HUES64 (cell line): ENCODE results near the gene PLOD3.

Experiments used
- H3K27ac ChIP-seq: 2 replicates; pipeline ENCODE4 v1.7.0; 2013; ENCODE audit warnings: low read depth, low read length, inconsistent platforms
- H3K27me3 ChIP-seq: 2 replicates; pipeline ENCODE4 v1.6.1; 2013; ENCODE audit warnings: mild to moderate bottlenecking, low read length; ENCODE audit not compliant: insufficient read depth
- H3K36me3 ChIP-seq: 2 replicates; pipeline ENCODE4 v1.6.1; 2013; ENCODE audit warnings: mild to moderate bottlenecking, low read length; ENCODE audit not compliant: insufficient read depth
- H3K4me1 ChIP-seq: 2 replicates; pipeline ENCODE4 v1.6.1; 2013; ENCODE audit warnings: mild to moderate bottlenecking, low read length, moderate library complexity; ENCODE audit not compliant: insufficient read depth
- H3K4me3 ChIP-seq: 2 replicates; pipeline ENCODE4 v1.5.1; 2013; ENCODE audit warnings: mild to moderate bottlenecking, low read length, moderate library complexity
- H3K9ac ChIP-seq: 2 replicates; pipeline ENCODE4 v1.6.1; 2013; ENCODE audit warnings: mild to moderate bottlenecking, low read depth, low read length
- H3K9me3 ChIP-seq: 2 replicates; pipeline ENCODE4 v1.6.1; 2013; ENCODE audit warnings: low read depth, low read length; ENCODE audit not compliant: insufficient read depth
- whole genome bisulfite sequencing: fragments of 150-250, 120-280 bp; methylation state at CpG from one replicate; pipeline ENCODE4 v1.1.7; 2013; ENCODE audit warnings: missing lambda C conversion rate; 5-methylcytosine and 5-hydroxymethylcytosine counted together

The PLOD3 gene

GRCh38 chr7:101245147-101245668, 27.8 kb upstream of the PLOD3 start:
- no peaks in the 10 kb centered on the region for H3K9me3 ChIP-seq
- H3K27ac ChIP-seq, result peak overlapping the region; percentile 50
- H3K36me3 ChIP-seq, result peaks cover 11% of the 10 kb centered on the region
- no peaks in the 10 kb centered on the region for H3K27me3 ChIP-seq
- H3K4me1 ChIP-seq, result peaks cover 5% of the 10 kb centered on the region; the same call in 1 of the 2 replicates
- H3K4me3 ChIP-seq, result peak overlapping the region; percentile 84
- WGBS, result 52% methylated on average over 32 of the region's 32 CpGs
- H3K9ac ChIP-seq, result peak overlapping the region; percentile 43

GRCh38 chr7:101244375-101245146, 27.2 kb upstream of the PLOD3 start, which contains the start of gene FIS1:
FIS1 (minus strand) TSS chr7:101245081; CDS start chr7:101245004, 77 bp downstream.
- WGBS, result under 1% methylated on average over 45 of the region's 45 CpGs
- Histone ChIP-seq H3K36me3 (peaks cover 14% of the 10 kb centered on the region), H3K4me1 (peaks cover 5% of the 10 kb centered on the region; the same call in 1 of the 2 replicates)

GRCh38 chr7:101243646-101244374, 26.4 kb upstream of the PLOD3 start:
- Histone ChIP-seq H3K4me1 (peaks cover 5% of the 10 kb centered on the region; the same call in 1 of the 2 replicates), H3K27ac (no peak overlapping the region)
- 47% methylated on average over 28 of the region's 28 CpGs for WGBS

More at GRCh38 chr7:101244375-101245146, 27.2 kb upstream of the PLOD3 start, which contains the start of gene FIS1:
- Histone ChIP-seq H3K9me3 (no peaks in the 10 kb centered on the region), H3K4me3 (peak within 1 kb of the TSS; percentile 84), H3K27me3 (no peaks in the 10 kb centered on the region), H3K9ac (peak within 1 kb of the TSS; percentile 70), H3K27ac (peak within 1 kb of the TSS; percentile 71)

GRCh38 chr7:101241443-101242349, 24.3 kb upstream of the PLOD3 start:
- Histone ChIP-seq H3K27ac (no peak overlapping the region), H3K9ac (no peak overlapping the region), H3K4me3 (no peak overlapping the region), H3K27me3 (no peaks in the 10 kb centered on the region), H3K36me3 (peaks cover 18% of the 10 kb centered on the region), H3K9me3 (no peaks in the 10 kb centered on the region), H3K4me1 (peaks cover 13% of the 10 kb centered on the region; the same call in 1 of the 2 replicates)
- WGBS, result 95% methylated on average over 16 of the region's 16 CpGs

More at GRCh38 chr7:101243646-101244374, 26.4 kb upstream of the PLOD3 start:
- H3K4me3 ChIP-seq, result peak overlapping the region; percentile 84
- peaks cover 15% of the 10 kb centered on the region for H3K36me3 ChIP-seq
- H3K27me3 ChIP-seq, result no peaks in the 10 kb centered on the region
- no peaks in the 10 kb centered on the region for H3K9me3 ChIP-seq
- peak overlapping the region; percentile 70 for H3K9ac ChIP-seq

- 96% methylated on average over 12 of the region's 12 CpGs for WGBS
- H3K9me3 ChIP-seq, result no peaks in the 10 kb centered on the region
- H3K27me3 ChIP-seq, result no peaks in the 10 kb centered on the region
- no peak overlapping the region for H3K4me3 ChIP-seq
- H3K9ac ChIP-seq, result no peak overlapping the region
- H3K27ac ChIP-seq, result no peak overlapping the region
- peaks cover 13% of the 10 kb centered on the region; the same call in 1 of the 2 replicates for H3K4me1 ChIP-seq
- peaks cover 18% of the 10 kb centered on the region for H3K36me3 ChIP-seq
Observed at GRCh38 chr7:101241015-101241363, 23.6 kb upstream of the PLOD3 start.

GRCh38 chr7:101240226-101241014, 23.0 kb upstream of the PLOD3 start:
- H3K36me3 ChIP-seq, result peaks cover 18% of the 10 kb centered on the region; the same call in 1 of the 2 replicates
- 91% methylated on average over 32 of the region's 32 CpGs for WGBS
- H3K4me3 ChIP-seq, result no peak overlapping the region
- H3K4me1 ChIP-seq, result peaks cover 13% of the 10 kb centered on the region; the same call in 1 of the 2 replicates
- H3K27me3 ChIP-seq, result no peaks in the 10 kb centered on the region
- no peak overlapping the region for H3K9ac ChIP-seq
- H3K27ac ChIP-seq, result no peak overlapping the region
- H3K9me3 ChIP-seq, result no peaks in the 10 kb centered on the region

GRCh38 chr7:101239951-101240220, 22.5 kb upstream of the PLOD3 start:
- Histone ChIP-seq H3K9me3 (no peaks in the 10 kb centered on the region), H3K9ac (no peak overlapping the region), H3K27me3 (no peaks in the 10 kb centered on the region), H3K4me1 (peaks cover 13% of the 10 kb centered on the region; the same call in 1 of the 2 replicates), H3K27ac (no peak overlapping the region), H3K4me3 (no peak overlapping the region), H3K36me3 (peaks cover 18% of the 10 kb centered on the region; the same call in 1 of the 2 replicates)
- 93% methylated on average over 9 of the region's 9 CpGs for WGBS

- no peak overlapping the region; the same call in 1 of the 2 replicates for H3K27ac ChIP-seq
- no peaks in the 10 kb centered on the region for H3K27me3 ChIP-seq
- WGBS, result 90% methylated on average over 27 of the region's 27 CpGs
Observed at GRCh38 chr7:101239191-101239950, 22.0 kb upstream of the PLOD3 start.

GRCh38 chr7:101238226-101239182, 21.1 kb upstream of the PLOD3 start:
- Histone ChIP-seq H3K4me1 (peaks cover 8% of the 10 kb centered on the region; the same call in 1 of the 2 replicates), H3K36me3 (peaks cover 18% of the 10 kb centered on the region; the same call in 1 of the 2 replicates), H3K4me3 (no peak overlapping the region), H3K27ac (no peak overlapping the region; the same call in 1 of the 2 replicates), H3K27me3 (no peaks in the 10 kb centered on the region), H3K9ac (no peak overlapping the region), H3K9me3 (no peaks in the 10 kb centered on the region)
- 87% methylated on average over 26 of the region's 28 CpGs for WGBS

More at GRCh38 chr7:101239191-101239950, 22.0 kb upstream of the PLOD3 start:
- Histone ChIP-seq H3K4me1 (peaks cover 13% of the 10 kb centered on the region; the same call in 1 of the 2 replicates), H3K9me3 (no peaks in the 10 kb centered on the region), H3K4me3 (no peak overlapping the region), H3K9ac (no peak overlapping the region), H3K36me3 (peaks cover 18% of the 10 kb centered on the region; the same call in 1 of the 2 replicates)
